Measurements from ENCODE around the gene SPAG8.

- TF ChIP-seq POLR2A (IDR thresholded peaks at IDR 0.05; ENCODE audit: low read length) = no peak
- TF ChIP-seq, protein P1, sequence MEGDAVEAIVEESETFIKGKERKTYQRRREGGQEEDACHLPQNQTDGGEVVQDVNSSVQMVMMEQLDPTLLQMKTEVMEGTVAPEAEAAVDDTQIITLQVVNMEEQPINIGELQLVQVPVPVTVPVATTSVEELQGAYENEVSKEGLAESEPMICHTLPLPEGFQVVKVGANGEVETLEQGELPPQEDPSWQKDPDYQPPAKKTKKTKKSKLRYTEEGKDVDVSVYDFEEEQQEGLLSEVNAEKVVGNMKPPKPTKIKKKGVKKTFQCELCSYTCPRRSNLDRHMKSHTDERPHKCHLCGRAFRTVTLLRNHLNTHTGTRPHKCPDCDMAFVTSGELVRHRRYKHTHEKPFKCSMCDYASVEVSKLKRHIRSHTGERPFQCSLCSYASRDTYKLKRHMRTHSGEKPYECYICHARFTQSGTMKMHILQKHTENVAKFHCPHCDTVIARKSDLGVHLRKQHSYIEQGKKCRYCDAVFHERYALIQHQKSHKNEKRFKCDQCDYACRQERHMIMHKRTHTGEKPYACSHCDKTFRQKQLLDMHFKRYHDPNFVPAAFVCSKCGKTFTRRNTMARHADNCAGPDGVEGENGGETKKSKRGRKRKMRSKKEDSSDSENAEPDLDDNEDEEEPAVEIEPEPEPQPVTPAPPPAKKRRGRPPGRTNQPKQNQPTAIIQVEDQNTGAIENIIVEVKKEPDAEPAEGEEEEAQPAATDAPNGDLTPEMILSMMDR (IDR thresholded peaks at IDR 0.05) = no peak
- no peak for TF ChIP-seq CHD2 (IDR thresholded peaks at IDR 0.05; ENCODE audit: low read length, partially characterized antibody)
- TF ChIP-seq TP53 (CRISPR knock-in tag; IDR thresholded peaks at IDR 0.05) = no peak
- no peak for TF ChIP-seq NFE2L2 (conservative IDR thresholded peaks at IDR 0.05; ENCODE audit: low read length)
- no peak for TF ChIP-seq ZC3H11A (IDR thresholded peaks at IDR 0.05)
These were observed 29.0 kb upstream of the SPAG8 start for GRCh38 chr9:35840881-35841644.
